H9 (cell line): Measurements from ENCODE around the gene ABCG1. TPM values are rescaled to one million over a fixed set of nuclear protein-coding genes. Genes with fewer than 3 reads are reported as not detected.

ENCODE experiments used
- DNase-seq: peaks from one replicate; pipeline ENCODE4 v3.0.0-alpha.2; 2017
- H2AFZ ChIP-seq: one replicate; pipeline ENCODE4 v1.6.1; 2013; ENCODE audit warnings: mild to moderate bottlenecking, low read length, control low read depth, moderate library complexity
- H2AK5ac ChIP-seq: 2 replicates; pipeline ENCODE4 v1.6.1; 2013; ENCODE audit warnings: low read length, control low read depth, mixed read lengths; ENCODE audit not compliant: insufficient read length
- H2BK120ac ChIP-seq: one replicate; pipeline ENCODE4 v1.6.1; 2013; ENCODE audit warnings: low read depth, mild to moderate bottlenecking, low read length, control low read depth, inconsistent platforms; ENCODE audit not compliant: poor library complexity, severe bottlenecking
- H2BK12ac ChIP-seq: 2 replicates; pipeline ENCODE4 v1.6.1; 2013; ENCODE audit warnings: low read length, control low read depth, mixed read lengths, low read depth; ENCODE audit not compliant: insufficient read length
- H2BK15ac ChIP-seq: 2 replicates; pipeline ENCODE4 v1.6.1; 2013; ENCODE audit warnings: low read depth, low read length, control low read depth
- H2BK20ac ChIP-seq: one replicate; pipeline ENCODE4 v1.6.1; 2013; ENCODE audit warnings: low read depth, mild to moderate bottlenecking, low read length, control low read depth, inconsistent platforms; ENCODE audit not compliant: poor library complexity, severe bottlenecking
- H2BK5ac ChIP-seq: 2 replicates; pipeline ENCODE4 v1.6.1; 2013; ENCODE audit warnings: low read length, control low read depth, mixed read lengths; ENCODE audit not compliant: insufficient read length
- H3K14ac ChIP-seq: 2 replicates; pipeline ENCODE4 v1.6.1; 2013; ENCODE audit warnings: low read length, control low read depth; ENCODE audit not compliant: insufficient read depth
- H3K18ac ChIP-seq: 2 replicates; pipeline ENCODE4 v1.6.1; 2013; ENCODE audit warnings: low read depth, mild to moderate bottlenecking, mixed read lengths, low read length, control low read depth; ENCODE audit not compliant: insufficient read length
- H3K23ac ChIP-seq: 2 replicates; pipeline ENCODE4 v1.6.1; 2013; ENCODE audit warnings: low read length, control low read depth, mixed read lengths, low read depth; ENCODE audit not compliant: insufficient read length
- H3K23me2 ChIP-seq: 2 replicates; pipeline ENCODE4 v1.6.1; 2013; ENCODE audit warnings: low read depth, mild to moderate bottlenecking, mixed read lengths, low read length, control low read depth; ENCODE audit not compliant: insufficient read length, poor library complexity, severe bottlenecking
- H3K27ac ChIP-seq: 2 replicates; pipeline ENCODE4 v1.5.1; 2013; ENCODE audit warnings: low read length, control low read depth, mixed read lengths, low read depth; ENCODE audit not compliant: insufficient read length
- H3K27me3 ChIP-seq: 2 replicates; pipeline ENCODE4 v1.6.1; 2013; ENCODE audit warnings: low read length, control low read depth, inconsistent platforms; ENCODE audit not compliant: insufficient read depth
- H3K4ac ChIP-seq: 2 replicates; pipeline ENCODE4 v1.6.1; 2013; ENCODE audit warnings: low read depth, mild to moderate bottlenecking, control low read depth, inconsistent platforms, low read length, moderate library complexity
- H3K4me1 ChIP-seq: 2 replicates; pipeline ENCODE4 v1.6.1; 2013; ENCODE audit warnings: low read length, control low read depth, inconsistent platforms; ENCODE audit not compliant: insufficient read depth
- H3K4me2 ChIP-seq: 2 replicates; pipeline ENCODE4 v1.6.1; 2013; ENCODE audit warnings: low read length, control low read depth, mixed read lengths; ENCODE audit not compliant: insufficient read length, insufficient read depth
- H3K56ac ChIP-seq: 2 replicates; pipeline ENCODE4 v1.6.1; 2013; ENCODE audit warnings: low read depth, mild to moderate bottlenecking, mixed read lengths, low read length, control low read depth; ENCODE audit not compliant: insufficient read length
- H3K79me1 ChIP-seq: 2 replicates; pipeline ENCODE4 v1.6.1; 2013; ENCODE audit warnings: low read depth, mild to moderate bottlenecking, moderate library complexity, low read length, control low read depth, inconsistent platforms; ENCODE audit not compliant: insufficient read depth, poor library complexity, severe bottlenecking
- H3K79me2 ChIP-seq: 2 replicates; pipeline ENCODE4 v1.6.1; 2013; ENCODE audit warnings: low read length, control low read depth, inconsistent platforms; ENCODE audit not compliant: insufficient read depth
- H3K9ac ChIP-seq: 2 replicates; pipeline ENCODE4 v1.6.1; 2013; ENCODE audit warnings: low read length, control low read depth, mixed read lengths; ENCODE audit not compliant: insufficient read length; ENCODE audit errors: extremely low read depth
- H3K9me3 ChIP-seq: one replicate; pipeline ENCODE4 v1.6.1; 2013; ENCODE audit warnings: low read depth, low read length, inconsistent platforms; ENCODE audit not compliant: control insufficient read depth
- H3T11ph ChIP-seq: one replicate; pipeline ENCODE4 v1.6.1; 2013; ENCODE audit warnings: mild to moderate bottlenecking, low read length, control low read depth, inconsistent platforms
- H4K20me1 ChIP-seq: one replicate; pipeline ENCODE4 v1.6.1; 2013; ENCODE audit not compliant: control insufficient read depth, insufficient read length, insufficient read depth
- H4K5ac ChIP-seq: 2 replicates; pipeline ENCODE4 v1.6.1; 2013; ENCODE audit warnings: low read depth, mild to moderate bottlenecking, mixed read lengths, low read length, control low read depth; ENCODE audit not compliant: insufficient read length
- H4K8ac ChIP-seq: replicated peaks from 2 replicates; pipeline ENCODE4 v1.6.1; 2013; ENCODE audit warnings: low read length, control low read depth, mixed read lengths, low read depth; ENCODE audit not compliant: insufficient read length
- H4K91ac ChIP-seq: 2 replicates; pipeline ENCODE4 v1.6.1; 2013; ENCODE audit warnings: low read depth, mild to moderate bottlenecking, moderate library complexity, mixed read lengths, low read length, control low read depth; ENCODE audit not compliant: insufficient read length
- H3K27ac Mint-ChIP-seq, 3 experiments: 2 replicates in 2 of 3; 3 replicates in 1 of 3; pipeline ENCODE4 v1.8.0; 2020 to 2021; ENCODE audit warnings: mixed read lengths in 3 of 3, mild to moderate bottlenecking in 1 of 3, moderate library complexity in 1 of 3
- H3K27me3 Mint-ChIP-seq: 2 replicates; pipeline ENCODE4 v1.8.0; 2021; ENCODE audit warnings: low read depth, mild to moderate bottlenecking, moderate library complexity, mixed read lengths
- H3K36me3 Mint-ChIP-seq, 3 experiments: 2 replicates in 2 of 3; 3 replicates in 1 of 3; pipeline ENCODE4 v1.8.0; 2020 to 2021; ENCODE audit warnings: low read depth in 3 of 3, mixed read lengths in 3 of 3; ENCODE audit not compliant: insufficient read depth in 1 of 3
- H3K4me1 Mint-ChIP-seq, 2 experiments: 2 replicates each; pipeline ENCODE4 v1.8.0; 2020; ENCODE audit warnings: mixed read lengths in 2 of 2
- H3K4me3 Mint-ChIP-seq, 2 experiments: 2 replicates in 1 of 2; 3 replicates in 1 of 2; pipeline ENCODE4 v1.8.0; 2020 to 2021; ENCODE audit warnings: mild to moderate bottlenecking in 2 of 2, mixed read lengths in 2 of 2, moderate library complexity in 1 of 2
- H3K9me3 Mint-ChIP-seq, 2 experiments: 2 replicates in 1 of 2; 3 replicates in 1 of 2; pipeline ENCODE4 v1.8.0; 2020; ENCODE audit warnings: mild to moderate bottlenecking in 2 of 2, mixed read lengths in 2 of 2, moderate library complexity in 1 of 2
- CTCF ChIP-seq: fragments of 200-600 bp; sonication (generic); conservative IDR thresholded peaks from 3 replicates; pipeline ENCODE4 v1.8.0; 2021; ENCODE audit warnings: antibody characterized with exemption, mild to moderate bottlenecking
- whole genome bisulfite sequencing: extraction: QIAGEN DNeasy Blood & Tissue Kit; methylation state at CpG from one replicate; pipeline ENCODE4 v1.1.7; 2013; ENCODE audit warnings: missing lambda C conversion rate, low lambda C conversion rate, mixed read lengths; ENCODE audit not compliant: insufficient read length; ENCODE audit errors: extremely low coverage; 5-methylcytosine and 5-hydroxymethylcytosine counted together
- total RNA-seq: library from RNA; stranded (reverse); gene quantifications from 2 replicates; pipeline ENCODE4 v1.2.1, GENCODE V29; 2021

The ABCG1 gene
- total RNA-seq, 1 experiment from 2014 or later, result 0.83 TPM

DNA sequence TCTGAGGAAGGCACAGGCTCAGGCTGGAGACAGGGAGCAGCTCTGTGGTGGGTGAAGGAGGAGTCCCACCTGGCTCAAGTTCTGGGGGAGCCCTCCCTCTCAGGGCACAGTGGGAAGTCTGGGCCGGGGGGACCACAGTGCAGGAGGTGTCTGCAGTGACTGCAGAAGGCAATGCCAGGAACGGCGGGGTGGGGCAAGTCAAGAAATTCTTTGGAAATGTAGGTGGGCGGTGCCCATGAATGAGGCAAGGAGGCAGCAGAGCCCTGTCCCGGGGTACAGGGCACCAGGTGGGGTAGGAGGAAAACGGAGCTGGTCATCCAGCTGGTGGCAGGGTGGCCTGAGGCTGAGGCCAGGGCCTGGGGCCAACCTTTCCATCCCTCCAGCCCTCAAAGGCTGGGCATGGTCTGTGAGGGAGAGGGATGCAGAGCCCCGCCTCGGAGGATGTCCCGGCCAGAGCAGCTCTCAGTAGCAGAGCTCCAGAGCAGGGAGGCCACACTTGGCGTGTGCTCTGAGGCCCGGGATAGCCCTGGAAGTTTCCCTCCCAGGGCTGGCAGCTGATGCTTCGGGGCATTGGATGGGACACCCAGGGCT, 91.6 kb downstream of the ABCG1 start:
- Mint-ChIP-seq H3K27ac (no peak overlapping the region; a peak in 1 of 7 replicates), H3K9me3 (no peaks in the 10 kb centered on the region; a peak in 1 of 5 replicates), H3K4me3 (no peak overlapping the region), H3K27me3 (peaks cover 11% of the 10 kb centered on the region), H3K4me1 (peaks cover 33% of the 10 kb centered on the region in 2 experiments), H3K36me3 (no peaks in the 10 kb centered on the region)
- no peaks in the 10 kb centered on the region for H3K23me2 ChIP-seq
- H2BK12ac ChIP-seq, result no peak overlapping the region
- no peak overlapping the region for H4K8ac ChIP-seq
- no peak overlapping the region for H3K27ac ChIP-seq
- no peaks in the 10 kb centered on the region for H3K27me3 ChIP-seq
- no peak overlapping the region for H3K56ac ChIP-seq
- H3K4me1 ChIP-seq, result peaks cover 4% of the 10 kb centered on the region; the same call in 1 of the 2 replicates
- H3K14ac ChIP-seq, result no peak overlapping the region
- no peaks in the 10 kb centered on the region for H3K79me1 ChIP-seq
- no peak overlapping the region for H3K23ac ChIP-seq
- H3T11ph ChIP-seq, result no peak overlapping the region
- H4K20me1 ChIP-seq, result no peaks in the 10 kb centered on the region
- H2BK15ac ChIP-seq, result no peak overlapping the region
- H3K79me2 ChIP-seq, result no peaks in the 10 kb centered on the region
- no peak overlapping the region for H3K4ac ChIP-seq
- no peak overlapping the region for H4K5ac ChIP-seq
- H2AFZ ChIP-seq, result no peak overlapping the region
- H2BK120ac ChIP-seq, result no peak overlapping the region
- no peak overlapping the region for H3K9ac ChIP-seq
- no peak overlapping the region for H2BK20ac ChIP-seq
- H4K91ac ChIP-seq, result no peak overlapping the region
- H2AK5ac ChIP-seq, result no peak overlapping the region
- no peaks in the 10 kb centered on the region for H3K9me3 ChIP-seq
- H3K4me2 ChIP-seq, result no peak overlapping the region
- no peak overlapping the region for H2BK5ac ChIP-seq
- H3K18ac ChIP-seq, result no peak overlapping the region
- no peak for TF ChIP-seq CTCF
- WGBS, result no CpG with 5 or more reads among the region's 12 CpGs
- no peak for DNase-seq
